Small intestine (tissue), 7 donors: ENCODE results near the gene CRTAC1. TPM values are rescaled to one million over a fixed set of nuclear protein-coding genes. Genes with fewer than 3 reads are reported as not detected.
A peak's percentile ranks its signal among the peaks of the same experiment; 100 is the strongest.

Experiments
- DNase-seq, 2 donors: peaks; one replicate each; pipeline versions ENCODE4 v3.0.0 to v3.0.0-alpha.2; 2013
- FAIRE-seq: peaks from 2 replicates; lab custom pipeline; 2012; peaks lifted over from hg19 to GRCh38; lab: Jason Lieb, UNC
- H3K27ac ChIP-seq, 3 donors: one replicate each; pipeline ENCODE4 v1.5.1; 2013; ENCODE audit warnings: low read length in 2 of 3, mild to moderate bottlenecking in 2 of 3, control low read depth in 1 of 3, inconsistent platforms in 1 of 3, low read depth in 1 of 3, moderate library complexity in 1 of 3
- H3K27me3 ChIP-seq, 3 donors: one replicate each; pipeline ENCODE4 v1.6.1; 2013; ENCODE audit warnings: low read length in 3 of 3, inconsistent platforms in 1 of 3; ENCODE audit not compliant: control insufficient read depth in 3 of 3, insufficient read depth in 3 of 3
- H3K36me3 ChIP-seq, 3 donors: one replicate each; pipeline ENCODE4 v1.6.1; 2013; ENCODE audit warnings: low read length in 3 of 3, inconsistent platforms in 1 of 3, low read depth in 1 of 3, mild to moderate bottlenecking in 1 of 3, moderate library complexity in 1 of 3; ENCODE audit not compliant: control insufficient read depth in 3 of 3, insufficient read depth in 2 of 3
- H3K4me1 ChIP-seq, 3 donors: one replicate each; pipeline ENCODE4 v1.6.1; 2013; ENCODE audit warnings: low read length in 2 of 3, inconsistent platforms in 1 of 3, low read depth in 1 of 3, mild to moderate bottlenecking in 1 of 3, moderate library complexity in 1 of 3; ENCODE audit not compliant: control insufficient read depth in 3 of 3, insufficient read depth in 2 of 3
- H3K4me3 ChIP-seq, 3 donors: one replicate each; pipeline ENCODE4 v1.5.1; 2013; ENCODE audit warnings: low read length in 3 of 3, control low read depth in 1 of 3, inconsistent platforms in 1 of 3, low read depth in 1 of 3, mild to moderate bottlenecking in 1 of 3, moderate library complexity in 1 of 3
- H3K9me3 ChIP-seq, 2 donors: one replicate each; pipeline ENCODE4 v1.6.1; 2013; ENCODE audit warnings: low read depth in 1 of 2, low read length in 1 of 2; ENCODE audit not compliant: control insufficient read depth in 2 of 2, insufficient read depth in 1 of 2
- WGBS, 3 donors: extraction: QIAGEN DNeasy Blood & Tissue Kit; methylation state at CpG; one replicate each; pipeline ENCODE4 v1.1.7; 2013; 5-methylcytosine and 5-hydroxymethylcytosine counted together
- polyA plus RNA-seq, 4 donors: library from polyadenylated mRNA; stranded (reverse) in 3 of 4; unstranded in 1 of 4; fragments of 200-250 nt in 3 of 4; fragments of 120-200 nt in 1 of 4; gene quantifications; one replicate each; pipeline versions ENCODE4 v1.2.1 to v1.2.3, GENCODE V29; 2013
- donor health status: healthy with polysubstance abuse.
- donor health status: control.
- donor health status: control.
- donor health status: Bipolar disorder and iron deficiency.
- donor health status: healthy.

The CRTAC1 gene
- polyA plus RNA-seq, 4 donors, result 0.75 to 2.3 TPM; not detected in 2

- FAIRE-seq (no peak), DNase-seq (peak; percentile 58 to 63)
- Histone ChIP-seq H3K27ac (no peak overlapping the region), H3K4me3 (no peak overlapping the region), H3K4me1 (peaks cover 0 to 2% (median 0%) of the 10 kb centered on the region in 3 donors), H3K27me3 (peaks cover 0 to 4% (median 0%) of the 10 kb centered on the region in 3 donors), H3K36me3 (no peaks in the 10 kb centered on the region), H3K9me3 (no peaks in the 10 kb centered on the region)
- 1 to 9% (median 3%) methylated on average over 12 of the region's 12 CpGs for WGBS, 3 donors
These were observed 24.2 kb downstream of the CRTAC1 start for GRCh38 chr10:98006266-98006665.

DNA sequence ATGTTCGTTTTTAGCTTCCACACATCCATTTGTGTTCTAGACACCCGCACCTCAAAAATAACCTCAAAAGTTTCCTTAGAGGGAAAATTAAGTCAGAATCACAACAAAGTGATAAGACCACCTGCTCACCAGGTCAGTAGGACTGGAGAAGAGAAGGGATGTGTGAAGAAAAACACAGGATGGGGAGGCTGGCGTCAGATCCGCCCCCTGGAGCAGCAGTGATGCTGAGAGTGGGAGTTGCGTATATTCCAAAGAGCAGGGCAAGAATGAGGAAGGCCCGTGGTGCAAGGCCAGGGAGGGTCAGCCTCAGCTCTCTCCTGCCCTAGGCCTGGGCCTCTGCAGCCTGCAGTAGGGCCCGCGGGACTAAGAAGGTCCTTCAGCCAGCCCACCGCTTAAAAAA is 28.7 kb downstream of the CRTAC1 start:
- no peak for FAIRE-seq
- 82 to 89% (median 84%) methylated on average over 9 of the region's 9 CpGs for WGBS, 3 donors

GRCh38 chr10:98000346-98000745 is 30.1 kb downstream of the CRTAC1 start:
- Histone ChIP-seq H3K4me3 (no peak overlapping the region), H3K4me1 (no peaks in the 10 kb centered on the region), H3K9me3 (peaks cover 0 to 16% of the 10 kb centered on the region in 2 donors), H3K27ac (no peak overlapping the region), H3K27me3 (peaks cover 0 to 5% (median 0%) of the 10 kb centered on the region in 3 donors), H3K36me3 (no peaks in the 10 kb centered on the region)
- DNase-seq (no peak), FAIRE-seq (no peak)
- 87 to 88% (median 88%) methylated on average over 11 of the region's 11 CpGs for WGBS, 3 donors

More for the DNA sequence above, 28.7 kb downstream of the CRTAC1 start:
- H3K27ac ChIP-seq, result no peak overlapping the region
- no peak overlapping the region for H3K4me3 ChIP-seq
- DNase-seq, result no peak
- peaks cover 0 to 9% (median 0%) of the 10 kb centered on the region in 3 donors for H3K27me3 ChIP-seq
- H3K36me3 ChIP-seq, result no peaks in the 10 kb centered on the region
- H3K4me1 ChIP-seq, result peaks cover 0 to 2% (median 0%) of the 10 kb centered on the region in 3 donors
- peaks cover 0 to 16% of the 10 kb centered on the region in 2 donors for H3K9me3 ChIP-seq

GRCh38 chr10:97999923-98000248 is 30.5 kb downstream of the CRTAC1 start:
- no peaks in the 10 kb centered on the region for H3K4me1 ChIP-seq
- no peak overlapping the region for H3K27ac ChIP-seq
- DNase-seq (no peak), FAIRE-seq (no peak)
- H3K27me3 ChIP-seq, result peaks cover 0 to 5% (median 3%) of the 10 kb centered on the region in 3 donors
- H3K4me3 ChIP-seq, result no peak overlapping the region
- H3K9me3 ChIP-seq, result peaks cover 0 to 16% of the 10 kb centered on the region in 2 donors
- 72 to 93% (median 79%) methylated on average over 2 of the region's 2 CpGs for WGBS, 3 donors
- H3K36me3 ChIP-seq, result no peaks in the 10 kb centered on the region

DNA sequence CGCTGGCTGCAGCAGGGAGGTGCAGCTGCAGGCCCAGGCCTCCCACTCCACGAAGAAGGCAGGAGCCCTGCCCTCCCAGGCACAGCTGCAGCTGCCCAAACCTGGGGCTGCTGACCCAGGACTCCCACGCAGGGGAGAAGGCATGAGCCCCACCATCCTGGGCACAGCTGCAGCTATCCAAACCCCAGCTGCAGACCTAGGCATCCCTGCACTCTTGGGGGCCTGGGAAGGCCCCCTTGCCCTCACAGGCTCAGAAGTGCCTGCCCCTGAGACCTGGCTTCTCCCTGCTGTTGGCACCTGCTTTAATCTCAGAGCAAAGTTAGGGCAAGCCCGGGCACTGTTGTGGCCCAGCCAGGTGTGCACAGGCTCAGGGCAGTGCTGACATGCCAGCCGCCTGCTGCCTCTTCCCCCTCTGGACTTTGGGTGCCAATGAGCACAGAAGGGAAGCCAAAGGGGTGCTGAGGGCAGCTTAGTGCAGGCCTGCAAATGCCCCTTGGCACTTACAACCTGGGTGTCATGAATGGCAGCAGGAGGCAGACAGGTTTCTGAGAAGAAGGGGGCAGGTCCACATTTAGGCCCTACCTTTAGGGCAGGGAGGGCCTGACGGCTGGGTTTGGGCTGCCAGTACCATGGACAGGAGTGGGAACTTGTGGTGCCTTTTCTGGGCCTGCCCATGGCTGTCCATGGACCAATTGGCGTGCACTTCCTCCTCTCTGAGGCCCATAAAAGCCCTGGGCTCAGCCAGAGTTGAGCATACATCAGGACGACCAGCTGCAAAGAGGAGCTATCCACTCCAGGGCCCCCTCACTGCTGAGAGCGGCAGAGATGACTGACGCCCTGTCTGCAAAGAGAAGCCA is 31.1 kb downstream of the CRTAC1 start:
- Histone ChIP-seq H3K4me1 (no peaks in the 10 kb centered on the region), H3K9me3 (peaks cover 0 to 16% of the 10 kb centered on the region in 2 donors), H3K27ac (no peak overlapping the region), H3K4me3 (no peak overlapping the region), H3K27me3 (peaks cover 0 to 7% (median 6%) of the 10 kb centered on the region in 3 donors), H3K36me3 (no peaks in the 10 kb centered on the region)
- DNase-seq (no peak), FAIRE-seq (no peak)
- 81 to 88% (median 84%) methylated on average over 10 of the region's 10 CpGs for WGBS, 3 donors

DNA sequence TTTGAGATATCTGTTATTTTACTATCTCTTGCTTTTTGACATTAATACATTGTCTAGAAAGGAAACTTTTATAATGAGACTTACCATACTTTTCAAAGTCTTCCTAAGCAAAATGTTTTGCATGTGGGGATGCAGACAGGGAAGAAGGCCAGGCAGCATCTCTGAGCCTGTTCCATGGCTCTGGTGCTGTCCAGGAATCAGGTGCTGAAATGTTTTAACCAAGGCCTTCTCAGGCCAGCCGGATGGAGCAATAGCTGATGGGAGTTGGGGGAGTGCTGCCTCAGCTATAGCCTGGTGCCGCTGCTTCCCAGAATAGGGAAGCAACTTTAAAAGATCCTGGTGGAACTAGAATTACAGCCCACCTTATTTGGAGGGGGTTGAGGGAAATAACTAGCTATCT is 38.5 kb downstream of the CRTAC1 start:
- H3K4me3 ChIP-seq, result no peak overlapping the region
- no peaks in the 10 kb centered on the region for H3K9me3 ChIP-seq
- 14 to 44% (median 35%) methylated on average over 2 of the region's 2 CpGs for WGBS, 3 donors
- no peaks in the 10 kb centered on the region for H3K36me3 ChIP-seq
- FAIRE-seq (no peak), DNase-seq (peak; percentile 2 to 51)
- peaks cover 0 to 6% (median 4%) of the 10 kb centered on the region in 3 donors for H3K27me3 ChIP-seq
- no peaks in the 10 kb centered on the region for H3K4me1 ChIP-seq
- H3K27ac ChIP-seq, result no peak overlapping the region

GRCh38 chr10:97981816-97982215 is 48.6 kb downstream of the CRTAC1 start:
- H3K4me3 ChIP-seq, result no peak overlapping the region
- H3K9me3 ChIP-seq, result no peaks in the 10 kb centered on the region
- no peak overlapping the region for H3K27ac ChIP-seq
- no peaks in the 10 kb centered on the region for H3K36me3 ChIP-seq
- no peaks in the 10 kb centered on the region for H3K4me1 ChIP-seq
- FAIRE-seq (no peak), DNase-seq (no peak)
- peaks cover 0 to 12% (median 4%) of the 10 kb centered on the region in 3 donors for H3K27me3 ChIP-seq

DNA sequence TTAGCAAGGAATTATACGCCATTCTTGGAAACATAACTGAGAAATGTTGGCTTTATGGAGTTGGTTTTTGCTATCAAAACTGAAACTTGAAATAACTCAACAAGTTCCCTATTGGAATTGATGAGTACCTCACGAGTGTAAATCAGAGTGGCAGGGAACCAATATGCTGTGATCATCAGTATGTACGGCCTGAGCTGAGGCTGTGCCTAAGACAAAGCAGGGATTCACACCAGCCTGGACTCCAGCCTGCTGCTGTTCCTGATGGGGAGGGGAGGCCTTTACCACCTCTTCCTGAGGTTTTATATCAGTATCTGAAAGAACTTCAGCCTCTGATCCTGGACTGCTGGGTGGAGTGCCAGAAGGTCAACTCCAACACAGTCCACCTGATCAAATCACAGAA is 52.7 kb downstream of the CRTAC1 start:
- FAIRE-seq, result no peak
- H3K27me3 ChIP-seq, result peaks cover 4 to 39% (median 20%) of the 10 kb centered on the region in 3 donors

More for the DNA sequence above, 52.7 kb downstream of the CRTAC1 start:
- Histone ChIP-seq H3K4me1 (no peaks in the 10 kb centered on the region), H3K36me3 (no peaks in the 10 kb centered on the region), H3K4me3 (no peak overlapping the region), H3K9me3 (no peaks in the 10 kb centered on the region), H3K27ac (no peak overlapping the region)
- no peak for DNase-seq
- WGBS, 3 donors, result 57 to 70% (median 67%) methylated on average over 3 of the region's 3 CpGs
